ENCODE results near the gene DNAJC7.

- TF ChIP-seq CTCF (IDR thresholded peaks at IDR 0.05) (no peak), POLR2A (IDR thresholded peaks at IDR 0.05) (no peak)
These were observed 33.8 kb upstream of the DNAJC7 start for GRCh38 chr17:42051013-42051400.

Measured in lower leg skin (tissue), 3 donors.